Measurements from ENCODE around the gene RILPL1.

RILPL1 gene

GRCh38 chr12:123490089-123490488, 43.4 kb downstream of the RILPL1 start:
- DNase-seq (ENCODE audit: low read depth), result no peak
- TF ChIP-seq MAX (IDR thresholded peaks at IDR 0.05; ENCODE audit: low read depth, low read length) (no peak), MYC (IDR thresholded peaks at IDR 0.05; ENCODE audit: low read depth, low read length) (no peak), POLR2A (IDR thresholded peaks at IDR 0.05; ENCODE audit: extremely low read depth, insufficient read length) (no peak)
- TF ChIP-seq, protein P1, sequence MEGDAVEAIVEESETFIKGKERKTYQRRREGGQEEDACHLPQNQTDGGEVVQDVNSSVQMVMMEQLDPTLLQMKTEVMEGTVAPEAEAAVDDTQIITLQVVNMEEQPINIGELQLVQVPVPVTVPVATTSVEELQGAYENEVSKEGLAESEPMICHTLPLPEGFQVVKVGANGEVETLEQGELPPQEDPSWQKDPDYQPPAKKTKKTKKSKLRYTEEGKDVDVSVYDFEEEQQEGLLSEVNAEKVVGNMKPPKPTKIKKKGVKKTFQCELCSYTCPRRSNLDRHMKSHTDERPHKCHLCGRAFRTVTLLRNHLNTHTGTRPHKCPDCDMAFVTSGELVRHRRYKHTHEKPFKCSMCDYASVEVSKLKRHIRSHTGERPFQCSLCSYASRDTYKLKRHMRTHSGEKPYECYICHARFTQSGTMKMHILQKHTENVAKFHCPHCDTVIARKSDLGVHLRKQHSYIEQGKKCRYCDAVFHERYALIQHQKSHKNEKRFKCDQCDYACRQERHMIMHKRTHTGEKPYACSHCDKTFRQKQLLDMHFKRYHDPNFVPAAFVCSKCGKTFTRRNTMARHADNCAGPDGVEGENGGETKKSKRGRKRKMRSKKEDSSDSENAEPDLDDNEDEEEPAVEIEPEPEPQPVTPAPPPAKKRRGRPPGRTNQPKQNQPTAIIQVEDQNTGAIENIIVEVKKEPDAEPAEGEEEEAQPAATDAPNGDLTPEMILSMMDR (IDR thresholded peaks at IDR 0.05; ENCODE audit: low read depth, low read length), result no peak
- H3K4me3 ChIP-seq (ENCODE audit: low read depth, low read length), result no peak overlapping the region

GRCh38 chr12:123489580-123489979, 43.9 kb downstream of the RILPL1 start:
- no peak overlapping the region for H3K4me3 ChIP-seq (ENCODE audit: low read depth, low read length)
- no peak for TF ChIP-seq POLR2A (IDR thresholded peaks at IDR 0.05; ENCODE audit: extremely low read depth, insufficient read length)
- TF ChIP-seq, protein P1 (IDR thresholded peaks at IDR 0.05; ENCODE audit: low read depth, low read length), result no peak
- TF ChIP-seq MYC (IDR thresholded peaks at IDR 0.05; ENCODE audit: low read depth, low read length), result no peak
- no peak for TF ChIP-seq MAX (IDR thresholded peaks at IDR 0.05; ENCODE audit: low read depth, low read length)
- DNase-seq (ENCODE audit: low read depth), result no peak

DNA sequence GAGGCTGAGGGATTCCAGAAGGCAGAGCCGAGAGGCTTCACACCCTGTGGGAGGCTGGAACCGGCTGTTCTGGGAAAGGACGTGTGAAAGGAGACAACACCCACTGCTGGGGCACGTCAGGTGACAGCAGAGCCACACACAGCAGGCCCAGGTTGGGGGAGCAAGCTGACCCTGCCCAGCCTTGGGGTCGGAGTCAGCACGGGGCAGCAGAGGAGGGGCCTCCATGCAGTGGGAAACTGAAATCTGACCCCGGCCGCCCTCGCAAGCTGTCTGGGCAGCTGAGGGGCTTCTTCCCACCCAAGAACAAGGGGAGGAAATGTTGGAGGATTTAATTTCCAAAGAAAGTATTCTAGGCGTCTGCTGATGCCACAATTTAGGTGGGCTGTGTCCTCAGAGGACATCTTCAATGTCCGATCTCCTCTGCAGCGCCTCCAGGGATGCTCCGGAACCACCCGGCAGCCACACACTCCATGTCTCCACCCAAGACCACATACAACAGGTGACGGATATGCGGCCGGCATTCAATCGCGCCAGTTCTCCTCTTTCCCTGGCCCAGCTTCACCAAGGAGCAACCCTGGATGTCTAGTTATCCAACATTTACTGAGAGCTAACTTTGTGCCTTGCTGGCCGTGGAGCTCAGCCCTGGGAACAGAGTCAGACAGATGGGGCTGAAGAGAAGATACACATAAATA, 44.8 kb downstream of the RILPL1 start:
- no peak overlapping the region for H3K4me3 ChIP-seq (ENCODE audit: low read depth, low read length)
- TF ChIP-seq, protein P1 (IDR thresholded peaks at IDR 0.05; ENCODE audit: low read depth, low read length), result no peak
- TF ChIP-seq MYC (IDR thresholded peaks at IDR 0.05; ENCODE audit: low read depth, low read length), result no peak
- no peak for TF ChIP-seq POLR2A (IDR thresholded peaks at IDR 0.05; ENCODE audit: extremely low read depth, insufficient read length)
- no peak for TF ChIP-seq MAX (IDR thresholded peaks at IDR 0.05; ENCODE audit: low read depth, low read length)
- DNase-seq (ENCODE audit: low read depth), result no peak

GRCh38 chr12:123487428-123487827, 46.1 kb downstream of the RILPL1 start:
- DNase-seq (ENCODE audit: low read depth), result no peak
- TF ChIP-seq MYC (IDR thresholded peaks at IDR 0.05; ENCODE audit: low read depth, low read length) (no peak), POLR2A (IDR thresholded peaks at IDR 0.05; ENCODE audit: extremely low read depth, insufficient read length) (no peak), MAX (IDR thresholded peaks at IDR 0.05; ENCODE audit: low read depth, low read length) (no peak)
- TF ChIP-seq, protein P1 (IDR thresholded peaks at IDR 0.05; ENCODE audit: low read depth, low read length), result no peak
- H3K4me3 ChIP-seq (ENCODE audit: low read depth, low read length), result no peak overlapping the region

- no peak for DNase-seq (ENCODE audit: low read depth)
- H3K4me3 ChIP-seq (ENCODE audit: low read depth, low read length), result no peak overlapping the region
- no peak for TF ChIP-seq MAX (IDR thresholded peaks at IDR 0.05; ENCODE audit: low read depth, low read length)
- no peak for TF ChIP-seq MYC (IDR thresholded peaks at IDR 0.05; ENCODE audit: low read depth, low read length)
- TF ChIP-seq, protein P1 (IDR thresholded peaks at IDR 0.05; ENCODE audit: low read depth, low read length), result no peak
- no peak for TF ChIP-seq POLR2A (IDR thresholded peaks at IDR 0.05; ENCODE audit: extremely low read depth, insufficient read length)
These were observed 47.8 kb downstream of the RILPL1 start for GRCh38 chr12:123485756-123486155.
